Stimulated activated naive CD4-positive, alpha-beta T cell treated with Interleukin-2 at 50 U/mL for 16 hours (primary cell): ENCODE data around the gene CYSRT1.
A peak's percentile ranks its signal among the peaks of the same experiment; 100 is the strongest.

Experiments
- DNase-seq: peaks from one replicate; lab custom pipeline; 2025; lab: John Stamatoyannopoulos, UW

CYSRT1 gene

GRCh38 chr9:137227054-137227852 lies 2.3 kb downstream of the CYSRT1 start, which contains the start of gene RNF224:
Gene RNF224, plus strand, starts transcription at chr9:137227502. Its CDS starts 834 bp downstream, at chr9:137228336.
- DNase-seq, result peak; percentile 68

- no peak for DNase-seq
Observed at GRCh38 chr9:137227853-137228505, 3.0 kb downstream of the CYSRT1 start.

GRCh38 chr9:137228506-137228967 lies 3.6 kb downstream of the CYSRT1 start:
- no peak for DNase-seq

- no peak for DNase-seq
Observed at GRCh38 chr9:137228968-137229896, 4.3 kb downstream of the CYSRT1 start.

GRCh38 chr9:137229903-137230704 lies 5.1 kb downstream of the CYSRT1 start:
- DNase-seq, result no peak

GRCh38 chr9:137230705-137231371 lies 5.9 kb downstream of the CYSRT1 start, which contains the start of gene SLC34A3:
Gene SLC34A3, plus strand, starts transcription at chr9:137230901. Its CDS starts 802 bp downstream, at chr9:137231703.
- no peak for DNase-seq

GRCh38 chr9:137231372-137232039 lies 6.5 kb downstream of the CYSRT1 start:
- no peak for DNase-seq

- DNase-seq, result no peak
Observed at GRCh38 chr9:137232101-137232500, 7.1 kb downstream of the CYSRT1 start.

- DNase-seq, result no peak
Observed at GRCh38 chr9:137232510-137232909, 7.5 kb downstream of the CYSRT1 start.

GRCh38 chr9:137233143-137233980 lies 8.4 kb downstream of the CYSRT1 start:
- DNase-seq, result no peak

- no peak for DNase-seq
Observed at GRCh38 chr9:137234055-137234697, 9.2 kb downstream of the CYSRT1 start.

GRCh38 chr9:137234758-137235423 lies 9.9 kb downstream of the CYSRT1 start:
- DNase-seq, result no peak

GRCh38 chr9:137235424-137236237 lies 10.7 kb downstream of the CYSRT1 start:
- DNase-seq, result no peak

GRCh38 chr9:137236238-137236935 lies 11.4 kb downstream of the CYSRT1 start:
- peak; percentile 89 for DNase-seq

- no peak for DNase-seq
Observed at GRCh38 chr9:137236936-137237421, 12.0 kb downstream of the CYSRT1 start.
